ENCODE data around the gene JMJD1C.

Gene JMJD1C

GRCh38 chr10:63267414-63268148, 198.2 kb downstream of the JMJD1C start (continued):
- TF ChIP-seq, protein P1, sequence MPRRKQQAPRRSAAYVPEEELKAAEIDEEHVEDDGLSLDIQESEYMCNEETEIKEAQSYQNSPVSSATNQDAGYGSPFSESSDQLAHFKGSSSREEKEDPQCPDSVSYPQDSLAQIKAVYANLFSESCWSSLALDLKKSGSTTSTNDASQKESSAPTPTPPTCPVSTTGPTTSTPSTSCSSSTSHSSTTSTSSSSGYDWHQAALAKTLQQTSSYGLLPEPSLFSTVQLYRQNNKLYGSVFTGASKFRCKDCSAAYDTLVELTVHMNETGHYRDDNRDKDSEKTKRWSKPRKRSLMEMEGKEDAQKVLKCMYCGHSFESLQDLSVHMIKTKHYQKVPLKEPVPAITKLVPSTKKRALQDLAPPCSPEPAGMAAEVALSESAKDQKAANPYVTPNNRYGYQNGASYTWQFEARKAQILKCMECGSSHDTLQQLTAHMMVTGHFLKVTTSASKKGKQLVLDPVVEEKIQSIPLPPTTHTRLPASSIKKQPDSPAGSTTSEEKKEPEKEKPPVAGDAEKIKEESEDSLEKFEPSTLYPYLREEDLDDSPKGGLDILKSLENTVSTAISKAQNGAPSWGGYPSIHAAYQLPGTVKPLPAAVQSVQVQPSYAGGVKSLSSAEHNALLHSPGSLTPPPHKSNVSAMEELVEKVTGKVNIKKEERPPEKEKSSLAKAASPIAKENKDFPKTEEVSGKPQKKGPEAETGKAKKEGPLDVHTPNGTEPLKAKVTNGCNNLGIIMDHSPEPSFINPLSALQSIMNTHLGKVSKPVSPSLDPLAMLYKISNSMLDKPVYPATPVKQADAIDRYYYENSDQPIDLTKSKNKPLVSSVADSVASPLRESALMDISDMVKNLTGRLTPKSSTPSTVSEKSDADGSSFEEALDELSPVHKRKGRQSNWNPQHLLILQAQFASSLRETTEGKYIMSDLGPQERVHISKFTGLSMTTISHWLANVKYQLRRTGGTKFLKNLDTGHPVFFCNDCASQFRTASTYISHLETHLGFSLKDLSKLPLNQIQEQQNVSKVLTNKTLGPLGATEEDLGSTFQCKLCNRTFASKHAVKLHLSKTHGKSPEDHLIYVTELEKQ (tag by site-specific recombination; IDR thresholded peaks at IDR 0.05; ENCODE audit: borderline replicate concordance), result no peak
- TF ChIP-seq, protein P2, sequence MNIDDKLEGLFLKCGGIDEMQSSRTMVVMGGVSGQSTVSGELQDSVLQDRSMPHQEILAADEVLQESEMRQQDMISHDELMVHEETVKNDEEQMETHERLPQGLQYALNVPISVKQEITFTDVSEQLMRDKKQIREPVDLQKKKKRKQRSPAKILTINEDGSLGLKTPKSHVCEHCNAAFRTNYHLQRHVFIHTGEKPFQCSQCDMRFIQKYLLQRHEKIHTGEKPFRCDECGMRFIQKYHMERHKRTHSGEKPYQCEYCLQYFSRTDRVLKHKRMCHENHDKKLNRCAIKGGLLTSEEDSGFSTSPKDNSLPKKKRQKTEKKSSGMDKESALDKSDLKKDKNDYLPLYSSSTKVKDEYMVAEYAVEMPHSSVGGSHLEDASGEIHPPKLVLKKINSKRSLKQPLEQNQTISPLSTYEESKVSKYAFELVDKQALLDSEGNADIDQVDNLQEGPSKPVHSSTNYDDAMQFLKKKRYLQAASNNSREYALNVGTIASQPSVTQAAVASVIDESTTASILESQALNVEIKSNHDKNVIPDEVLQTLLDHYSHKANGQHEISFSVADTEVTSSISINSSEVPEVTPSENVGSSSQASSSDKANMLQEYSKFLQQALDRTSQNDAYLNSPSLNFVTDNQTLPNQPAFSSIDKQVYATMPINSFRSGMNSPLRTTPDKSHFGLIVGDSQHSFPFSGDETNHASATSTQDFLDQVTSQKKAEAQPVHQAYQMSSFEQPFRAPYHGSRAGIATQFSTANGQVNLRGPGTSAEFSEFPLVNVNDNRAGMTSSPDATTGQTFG (tag by site-specific recombination; IDR thresholded peaks at IDR 0.05; ENCODE audit: borderline replicate concordance), result no peak
- TF ChIP-seq ZXDB (tag by site-specific recombination; IDR thresholded peaks at IDR 0.05), result no peak
- TF ChIP-seq ZNF146 (tag by site-specific recombination; IDR thresholded peaks at IDR 0.05), result no peak
- peak; percentile 23; the same call in 1 of the 2 replicates for TF ChIP-seq ZNF335 (tag by site-specific recombination; conservative IDR thresholded peaks at IDR 0.05)
- peak; percentile 53 for TF ChIP-seq FEZF1 (tag by site-specific recombination; IDR thresholded peaks at IDR 0.05)
- TF ChIP-seq ZNF366 (tag by site-specific recombination; conservative IDR thresholded peaks at IDR 0.05), result peak; percentile 59
- TF ChIP-seq, protein P3, sequence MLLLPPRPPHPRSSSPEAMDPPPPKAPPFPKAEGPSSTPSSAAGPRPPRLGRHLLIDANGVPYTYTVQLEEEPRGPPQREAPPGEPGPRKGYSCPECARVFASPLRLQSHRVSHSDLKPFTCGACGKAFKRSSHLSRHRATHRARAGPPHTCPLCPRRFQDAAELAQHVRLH (tag by site-specific recombination; IDR thresholded peaks at IDR 0.05), result no peak
- no peak for TF ChIP-seq ZIC2 (tag by site-specific recombination; IDR thresholded peaks at IDR 0.05)
- TF ChIP-seq, protein P4, sequence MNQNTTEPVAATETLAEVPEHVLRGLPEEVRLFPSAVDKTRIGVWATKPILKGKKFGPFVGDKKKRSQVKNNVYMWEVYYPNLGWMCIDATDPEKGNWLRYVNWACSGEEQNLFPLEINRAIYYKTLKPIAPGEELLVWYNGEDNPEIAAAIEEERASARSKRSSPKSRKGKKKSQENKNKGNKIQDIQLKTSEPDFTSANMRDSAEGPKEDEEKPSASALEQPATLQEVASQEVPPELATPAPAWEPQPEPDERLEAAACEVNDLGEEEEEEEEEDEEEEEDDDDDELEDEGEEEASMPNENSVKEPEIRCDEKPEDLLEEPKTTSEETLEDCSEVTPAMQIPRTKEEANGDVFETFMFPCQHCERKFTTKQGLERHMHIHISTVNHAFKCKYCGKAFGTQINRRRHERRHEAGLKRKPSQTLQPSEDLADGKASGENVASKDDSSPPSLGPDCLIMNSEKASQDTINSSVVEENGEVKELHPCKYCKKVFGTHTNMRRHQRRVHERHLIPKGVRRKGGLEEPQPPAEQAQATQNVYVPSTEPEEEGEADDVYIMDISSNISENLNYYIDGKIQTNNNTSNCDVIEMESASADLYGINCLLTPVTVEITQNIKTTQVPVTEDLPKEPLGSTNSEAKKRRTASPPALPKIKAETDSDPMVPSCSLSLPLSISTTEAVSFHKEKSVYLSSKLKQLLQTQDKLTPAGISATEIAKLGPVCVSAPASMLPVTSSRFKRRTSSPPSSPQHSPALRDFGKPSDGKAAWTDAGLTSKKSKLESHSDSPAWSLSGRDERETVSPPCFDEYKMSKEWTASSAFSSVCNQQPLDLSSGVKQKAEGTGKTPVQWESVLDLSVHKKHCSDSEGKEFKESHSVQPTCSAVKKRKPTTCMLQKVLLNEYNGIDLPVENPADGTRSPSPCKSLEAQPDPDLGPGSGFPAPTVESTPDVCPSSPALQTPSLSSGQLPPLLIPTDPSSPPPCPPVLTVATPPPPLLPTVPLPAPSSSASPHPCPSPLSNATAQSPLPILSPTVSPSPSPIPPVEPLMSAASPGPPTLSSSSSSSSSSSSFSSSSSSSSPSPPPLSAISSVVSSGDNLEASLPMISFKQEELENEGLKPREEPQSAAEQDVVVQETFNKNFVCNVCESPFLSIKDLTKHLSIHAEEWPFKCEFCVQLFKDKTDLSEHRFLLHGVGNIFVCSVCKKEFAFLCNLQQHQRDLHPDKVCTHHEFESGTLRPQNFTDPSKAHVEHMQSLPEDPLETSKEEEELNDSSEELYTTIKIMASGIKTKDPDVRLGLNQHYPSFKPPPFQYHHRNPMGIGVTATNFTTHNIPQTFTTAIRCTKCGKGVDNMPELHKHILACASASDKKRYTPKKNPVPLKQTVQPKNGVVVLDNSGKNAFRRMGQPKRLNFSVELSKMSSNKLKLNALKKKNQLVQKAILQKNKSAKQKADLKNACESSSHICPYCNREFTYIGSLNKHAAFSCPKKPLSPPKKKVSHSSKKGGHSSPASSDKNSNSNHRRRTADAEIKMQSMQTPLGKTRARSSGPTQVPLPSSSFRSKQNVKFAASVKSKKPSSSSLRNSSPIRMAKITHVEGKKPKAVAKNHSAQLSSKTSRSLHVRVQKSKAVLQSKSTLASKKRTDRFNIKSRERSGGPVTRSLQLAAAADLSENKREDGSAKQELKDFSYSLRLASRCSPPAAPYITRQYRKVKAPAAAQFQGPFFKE (tag by site-specific recombination; IDR thresholded peaks at IDR 0.05; ENCODE audit: borderline replicate concordance), result no peak
- TF ChIP-seq ZNF76 (tag by site-specific recombination; IDR thresholded peaks at IDR 0.05; ENCODE audit: borderline replicate concordance, low read depth), result no peak
- peak; percentile 49; the same call in 1 of the 2 replicates for TF ChIP-seq KLF10 (tag by site-specific recombination; IDR thresholded peaks at IDR 0.05)
- TF ChIP-seq, protein P5, sequence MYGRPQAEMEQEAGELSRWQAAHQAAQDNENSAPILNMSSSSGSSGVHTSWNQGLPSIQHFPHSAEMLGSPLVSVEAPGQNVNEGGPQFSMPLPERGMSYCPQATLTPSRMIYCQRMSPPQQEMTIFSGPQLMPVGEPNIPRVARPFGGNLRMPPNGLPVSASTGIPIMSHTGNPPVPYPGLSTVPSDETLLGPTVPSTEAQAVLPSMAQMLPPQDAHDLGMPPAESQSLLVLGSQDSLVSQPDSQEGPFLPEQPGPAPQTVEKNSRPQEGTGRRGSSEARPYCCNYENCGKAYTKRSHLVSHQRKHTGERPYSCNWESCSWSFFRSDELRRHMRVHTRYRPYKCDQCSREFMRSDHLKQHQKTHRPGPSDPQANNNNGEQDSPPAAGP (tag by site-specific recombination; IDR thresholded peaks at IDR 0.05), result no peak
- TF ChIP-seq ZNF629 (tag by site-specific recombination; IDR thresholded peaks at IDR 0.05), result peak; percentile 39; the same call in 1 of the 2 replicates
- TF ChIP-seq OSR2 (tag by site-specific recombination; IDR thresholded peaks at IDR 0.05), result peak; percentile 53; the same call in 1 of the 2 replicates
- no peak for TF ChIP-seq ZNF843 (tag by site-specific recombination; IDR thresholded peaks at IDR 0.05)
- no peak for TF ChIP-seq ZNF324 (tag by site-specific recombination; IDR thresholded peaks at IDR 0.05)
- no peak for TF ChIP-seq ZNF223 (tag by site-specific recombination; IDR thresholded peaks at IDR 0.05)
- TF ChIP-seq ZNF558 (tag by site-specific recombination; IDR thresholded peaks at IDR 0.05), result 0 out of 2 replicates have a peak, but pooled peaks have one; percentile 15
- no peak for TF ChIP-seq ZNF626 (tag by site-specific recombination; IDR thresholded peaks at IDR 0.05)
- no peak for TF ChIP-seq ZNF248 (tag by site-specific recombination; IDR thresholded peaks at IDR 0.05)
- no peak for TF ChIP-seq ZNF266 (tag by site-specific recombination; IDR thresholded peaks at IDR 0.05; ENCODE audit: low read depth)
- TF ChIP-seq ZNF221 (tag by site-specific recombination; IDR thresholded peaks at IDR 0.05; ENCODE audit: borderline replicate concordance), result no peak
- no peak for TF ChIP-seq ZFHX2 (tag by site-specific recombination; conservative IDR thresholded peaks at IDR 0.05)
- no peak for TF ChIP-seq ZNF701 (tag by site-specific recombination; IDR thresholded peaks at IDR 0.05)

All from HEK293 (cell line).